ENCODE data around the gene PIK3CA.

GRCh38 chr3:179177611-179178010 is 29.5 kb downstream of the PIK3CA start:
- TF ChIP-seq CTCF (IDR thresholded peaks at IDR 0.05; ENCODE audit: borderline replicate concordance, extremely low read depth, low read length, poor library complexity, severe bottlenecking) (no peak), EZH2 (IDR thresholded peaks at IDR 0.05; ENCODE audit: borderline replicate concordance, low read depth, low read length, severe bottlenecking) (no peak)

All from DND-41 (cell line).